ENCODE data around the gene CTSO. TPM values are rescaled to one million over a fixed set of nuclear protein-coding genes. Genes with fewer than 3 reads are reported as not detected.
"Not testable (repeated sequence)": the region's sequence is repeated elsewhere in the genome, so short reads cannot be mapped to it uniquely, and the experiment has no call there.

CTSO gene
- total RNA-seq, 1 donor = 10.8 TPM

DNA sequence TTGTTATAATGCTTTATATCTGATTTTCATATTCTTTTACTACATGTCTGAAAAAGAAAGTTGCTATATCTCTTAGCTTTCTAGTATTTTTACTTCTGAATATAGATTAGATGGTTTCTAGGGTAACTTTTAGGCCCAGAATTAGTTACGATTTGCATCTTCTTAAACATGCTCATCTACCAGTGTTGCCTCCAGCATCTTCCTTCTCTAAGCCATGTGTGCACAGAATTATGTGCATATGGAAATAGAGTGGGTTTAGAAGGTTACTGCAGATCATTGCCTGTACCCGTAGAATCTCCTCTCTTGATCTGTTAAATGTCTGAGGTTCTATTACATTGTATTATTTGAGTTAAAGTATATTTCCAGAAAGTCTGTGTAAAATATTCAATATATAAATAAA lies 52.7 kb downstream of the CTSO start:
- no peak for DNase-seq (ENCODE audit: low read depth)
- TF ChIP-seq, protein P1, sequence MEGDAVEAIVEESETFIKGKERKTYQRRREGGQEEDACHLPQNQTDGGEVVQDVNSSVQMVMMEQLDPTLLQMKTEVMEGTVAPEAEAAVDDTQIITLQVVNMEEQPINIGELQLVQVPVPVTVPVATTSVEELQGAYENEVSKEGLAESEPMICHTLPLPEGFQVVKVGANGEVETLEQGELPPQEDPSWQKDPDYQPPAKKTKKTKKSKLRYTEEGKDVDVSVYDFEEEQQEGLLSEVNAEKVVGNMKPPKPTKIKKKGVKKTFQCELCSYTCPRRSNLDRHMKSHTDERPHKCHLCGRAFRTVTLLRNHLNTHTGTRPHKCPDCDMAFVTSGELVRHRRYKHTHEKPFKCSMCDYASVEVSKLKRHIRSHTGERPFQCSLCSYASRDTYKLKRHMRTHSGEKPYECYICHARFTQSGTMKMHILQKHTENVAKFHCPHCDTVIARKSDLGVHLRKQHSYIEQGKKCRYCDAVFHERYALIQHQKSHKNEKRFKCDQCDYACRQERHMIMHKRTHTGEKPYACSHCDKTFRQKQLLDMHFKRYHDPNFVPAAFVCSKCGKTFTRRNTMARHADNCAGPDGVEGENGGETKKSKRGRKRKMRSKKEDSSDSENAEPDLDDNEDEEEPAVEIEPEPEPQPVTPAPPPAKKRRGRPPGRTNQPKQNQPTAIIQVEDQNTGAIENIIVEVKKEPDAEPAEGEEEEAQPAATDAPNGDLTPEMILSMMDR (IDR thresholded peaks at IDR 0.05; ENCODE audit: insufficient read depth, low read depth, low read length) = no peak

DNA sequence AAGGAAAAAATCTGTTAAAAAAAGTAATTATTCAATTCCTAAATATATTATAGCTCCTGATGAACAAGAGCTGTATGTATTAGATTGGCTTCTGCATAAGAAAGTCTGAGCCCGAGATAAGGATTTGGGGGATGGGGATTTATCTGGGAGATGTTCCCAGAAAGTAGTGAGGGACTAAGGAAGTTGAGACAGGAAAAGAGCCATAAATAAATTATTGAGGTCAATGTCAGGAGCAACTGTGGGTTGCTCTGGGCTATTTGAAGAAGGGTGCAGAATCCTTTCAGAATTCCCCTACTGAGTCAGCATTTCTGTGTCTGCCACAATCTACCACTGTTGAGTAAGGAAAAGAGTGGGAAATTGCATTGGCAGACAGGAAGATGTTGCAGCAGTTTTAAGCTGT lies 53.3 kb downstream of the CTSO start:
- TF ChIP-seq, protein P1 (IDR thresholded peaks at IDR 0.05; ENCODE audit: insufficient read depth, low read depth, low read length) = no peak
- H3K4me3 ChIP-seq (ENCODE audit: low read depth, low read length) = no peak overlapping the region
- peak; percentile 92 for DNase-seq (ENCODE audit: low read depth)

More for the DNA sequence above, 52.7 kb downstream of the CTSO start:
- H3K4me3 ChIP-seq (ENCODE audit: low read depth, low read length) = no peak overlapping the region

- peak; percentile 45 for DNase-seq (ENCODE audit: low read depth)
- no peak overlapping the region for H3K4me3 ChIP-seq (ENCODE audit: low read depth, low read length)
- TF ChIP-seq, protein P1 (IDR thresholded peaks at IDR 0.05; ENCODE audit: insufficient read depth, low read depth, low read length) = no peak
These were observed 53.8 kb downstream of the CTSO start for GRCh38 chr4:155899891-155900290.

DNA sequence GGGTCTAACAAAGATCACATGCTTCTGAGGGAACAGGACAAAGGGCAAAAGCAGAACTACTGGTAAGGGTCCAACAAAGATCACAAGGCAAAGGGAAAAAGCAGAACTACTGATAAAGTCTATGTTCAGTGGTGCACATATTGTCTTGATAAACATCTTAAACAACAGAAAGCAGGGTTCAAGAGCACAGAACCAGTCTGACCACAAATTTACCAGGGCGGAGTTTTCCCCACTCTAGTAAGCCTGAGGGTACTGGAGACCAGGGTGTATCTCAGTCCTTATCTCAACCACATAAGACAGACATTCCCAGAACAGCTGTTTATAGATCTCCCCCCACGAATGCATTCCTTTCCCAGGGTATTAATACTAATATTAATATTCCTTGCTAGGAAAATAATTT lies 55.3 kb downstream of the CTSO start:
- not testable (repeated sequence) for H3K4me3 ChIP-seq (ENCODE audit: low read depth, low read length); DNase-seq (ENCODE audit: low read depth)

DNA sequence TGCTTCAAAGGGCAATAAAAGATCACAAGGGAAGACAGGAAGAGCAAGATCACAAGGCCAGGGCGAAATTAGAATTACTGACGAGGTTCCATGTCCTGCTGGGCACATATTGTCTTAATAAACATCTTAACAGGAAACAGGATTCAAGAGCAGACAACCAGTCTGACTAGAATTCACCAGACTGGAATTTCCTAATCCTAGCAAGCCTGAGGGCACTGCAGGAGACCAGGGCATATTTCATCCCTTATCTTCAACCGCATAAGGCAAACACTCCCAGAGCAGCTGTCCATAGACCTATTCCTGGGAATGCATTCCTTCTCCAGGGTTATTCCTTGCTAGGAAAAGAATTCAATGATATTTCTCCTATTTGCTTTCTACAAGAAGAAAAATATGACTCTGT lies 62.6 kb downstream of the CTSO start:
- no peak for DNase-seq (ENCODE audit: low read depth)
- TF ChIP-seq, protein P1 (IDR thresholded peaks at IDR 0.05; ENCODE audit: insufficient read depth, low read depth, low read length) = no peak
- H3K4me3 ChIP-seq (ENCODE audit: low read depth, low read length) = no peak overlapping the region

GRCh38 chr4:155889946-155890345 lies 63.7 kb downstream of the CTSO start:
- no peak for DNase-seq (ENCODE audit: low read depth)
- TF ChIP-seq, protein P1 (IDR thresholded peaks at IDR 0.05; ENCODE audit: insufficient read depth, low read depth, low read length) = no peak
- no peak overlapping the region for H3K4me3 ChIP-seq (ENCODE audit: low read depth, low read length)

- TF ChIP-seq, protein P1 (IDR thresholded peaks at IDR 0.05; ENCODE audit: insufficient read depth, low read depth, low read length) = no peak
These were observed 64.5 kb downstream of the CTSO start for GRCh38 chr4:155889031-155889793.

More at GRCh38 chr4:155889031-155889793, 64.5 kb downstream of the CTSO start:
- DNase-seq (ENCODE audit: low read depth) = peak; percentile 89
- H3K4me3 ChIP-seq (ENCODE audit: low read depth, low read length) = no peak overlapping the region
